Embryonic facial prominence (tissue), 1 donor: ENCODE results near the gene PDP2.
"Not testable (repeated sequence)": the region's sequence is repeated elsewhere in the genome, so short reads cannot be mapped to it uniquely, and the experiment has no call there.

ENCODE experiments used
- DNase-seq: peaks from one replicate; pipeline ENCODE4 v3.0.0-alpha.2; 2016; ENCODE audit errors: extremely low spot score

PDP2 gene

DNA sequence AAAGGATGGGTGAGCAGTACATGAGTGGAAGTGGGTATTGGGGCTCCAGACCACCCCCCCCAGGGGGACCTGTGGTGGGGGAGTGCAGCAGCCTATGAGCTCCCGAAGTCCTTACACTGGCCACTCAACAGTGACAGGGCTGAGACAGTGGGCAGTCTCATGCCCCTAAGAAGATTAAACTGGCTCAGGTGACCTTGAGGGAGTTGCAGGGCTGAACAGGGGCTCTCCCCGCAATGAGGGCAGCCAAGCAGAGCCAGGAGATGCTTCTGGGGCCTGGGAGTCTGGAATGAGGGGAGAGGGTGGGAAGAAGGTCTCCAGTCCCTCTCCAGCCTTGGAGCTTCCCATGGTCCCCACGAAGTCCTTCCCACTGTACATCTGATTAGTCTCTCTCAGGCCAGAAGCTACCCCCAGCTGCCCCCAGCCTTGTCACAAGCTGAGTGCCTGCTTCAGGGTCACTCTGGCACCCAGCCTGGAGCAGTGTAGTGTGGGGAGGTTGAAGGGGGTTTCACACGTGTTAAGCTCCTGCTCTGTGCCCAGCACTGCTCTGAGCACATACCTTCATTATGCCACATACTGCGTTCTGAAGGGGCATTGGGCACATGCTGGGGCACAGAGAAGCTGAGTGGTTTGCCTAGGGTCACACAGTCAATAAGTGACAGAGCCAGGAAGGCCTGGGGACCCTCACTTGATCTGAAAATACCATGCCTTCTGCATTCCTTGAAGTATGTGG, 39.4 kb downstream of the PDP2 start:
- no peak for DNase-seq

DNA sequence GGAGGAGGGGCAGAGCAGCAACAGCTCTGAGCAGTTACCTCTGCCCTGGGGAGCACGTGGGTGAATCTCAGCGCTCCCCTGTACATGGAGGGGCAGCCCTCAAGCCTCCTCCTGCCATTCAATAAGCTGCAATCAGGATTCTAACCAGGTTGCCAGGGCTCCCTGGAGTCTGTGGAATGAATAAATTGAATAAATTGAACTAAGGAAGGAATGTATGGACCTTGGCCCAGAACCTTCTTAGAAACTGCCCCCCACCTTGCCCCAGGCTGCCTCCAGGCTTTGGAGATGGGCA, 39.9 kb downstream of the PDP2 start:
- DNase-seq: no peak

DNA sequence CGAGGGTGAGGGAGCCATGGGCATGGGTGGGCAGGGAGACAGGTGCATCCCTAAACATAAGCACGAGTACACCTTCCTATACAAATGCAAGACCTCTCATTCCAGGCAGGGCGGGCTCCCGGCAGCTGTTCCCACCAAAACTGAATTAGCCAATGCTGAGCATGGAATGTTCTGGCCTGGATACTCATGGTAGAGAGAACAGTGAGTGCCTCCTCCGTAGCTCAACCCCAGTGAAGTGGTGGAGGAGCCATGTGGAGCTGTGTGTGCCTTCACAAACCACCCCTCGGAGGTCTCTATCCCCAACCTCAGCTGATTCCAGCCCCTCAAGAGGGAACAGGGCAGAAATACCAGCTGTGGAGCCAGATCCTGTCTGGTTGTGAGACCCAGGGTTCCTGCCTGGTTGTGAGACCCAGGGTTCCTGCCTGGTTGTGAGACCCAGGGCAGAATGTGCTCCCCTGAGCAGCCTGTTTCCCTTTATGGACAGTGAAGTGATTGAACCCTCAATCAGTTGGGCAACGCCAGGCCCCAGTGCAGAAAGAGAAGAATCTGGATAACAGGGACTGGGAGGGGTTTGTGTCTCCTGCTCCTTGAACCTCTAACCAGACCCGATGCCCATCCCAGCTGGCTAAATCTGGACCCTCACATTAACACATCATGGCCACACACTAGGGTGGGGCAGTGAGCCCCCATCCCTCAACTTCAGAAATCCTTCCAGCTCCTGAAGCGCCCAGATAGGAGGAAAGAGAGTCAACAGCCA, 40.8 kb downstream of the PDP2 start:
- no peak for DNase-seq

DNA sequence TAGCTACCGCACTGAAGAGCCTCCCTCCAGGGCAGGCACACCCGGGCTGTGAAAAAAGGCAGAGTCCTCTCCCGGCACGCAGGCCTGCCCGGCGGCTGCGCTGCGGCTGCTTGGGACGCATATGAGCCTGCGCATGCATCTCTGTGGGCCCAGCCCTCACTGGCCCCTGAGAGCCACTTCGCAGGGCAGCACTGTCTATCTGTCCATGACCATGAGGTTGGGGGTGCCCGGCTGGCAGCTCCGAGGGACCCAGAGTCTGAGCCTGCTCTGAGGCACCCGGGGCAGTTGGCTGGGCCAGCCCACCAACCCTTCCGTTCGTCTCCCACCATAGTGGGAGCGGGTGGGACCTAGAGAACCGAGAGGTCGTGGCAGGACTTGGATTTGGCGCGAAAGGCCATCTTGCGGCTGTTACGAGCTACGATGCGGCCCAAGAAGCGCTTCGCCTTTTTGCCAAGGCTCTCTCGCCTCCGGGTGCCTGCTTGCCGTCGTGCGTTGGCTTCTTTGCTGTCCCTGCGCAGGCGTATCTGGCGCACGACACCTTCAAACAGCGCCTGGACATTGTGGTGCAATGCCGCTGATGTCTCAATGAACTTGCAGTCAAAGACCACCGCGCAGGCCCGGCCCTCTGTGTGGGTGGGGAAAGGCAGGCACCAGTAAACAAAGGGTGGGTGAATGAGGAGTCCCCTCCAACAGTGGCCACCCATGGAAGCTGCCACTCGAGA, 41.6 kb downstream of the PDP2 start:
- no peak for DNase-seq

DNA sequence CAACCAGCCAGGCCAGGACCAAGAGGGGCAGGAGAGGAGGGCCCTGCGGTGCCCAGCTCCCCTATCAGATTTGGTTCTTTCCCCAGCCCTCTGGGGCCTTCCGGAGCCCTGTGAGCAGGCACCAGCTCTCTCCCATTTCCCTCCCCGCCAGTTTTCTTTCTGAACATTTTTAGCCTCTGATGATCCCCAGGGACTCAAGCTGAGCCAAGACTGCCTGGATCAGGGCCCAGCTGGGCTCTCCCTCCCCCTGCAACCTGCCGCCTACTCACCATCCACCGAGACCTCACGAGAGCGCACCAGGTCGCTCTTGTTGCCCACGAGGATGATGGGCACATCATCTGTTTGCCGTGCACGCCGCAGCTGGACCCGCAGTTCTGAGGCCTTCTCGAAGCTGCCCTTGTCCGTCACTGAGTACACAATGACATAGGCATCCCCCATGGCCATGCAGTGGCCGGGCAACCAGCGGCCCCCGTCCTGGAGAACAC, 43.0 kb downstream of the PDP2 start:
- DNase-seq: no peak

DNA sequence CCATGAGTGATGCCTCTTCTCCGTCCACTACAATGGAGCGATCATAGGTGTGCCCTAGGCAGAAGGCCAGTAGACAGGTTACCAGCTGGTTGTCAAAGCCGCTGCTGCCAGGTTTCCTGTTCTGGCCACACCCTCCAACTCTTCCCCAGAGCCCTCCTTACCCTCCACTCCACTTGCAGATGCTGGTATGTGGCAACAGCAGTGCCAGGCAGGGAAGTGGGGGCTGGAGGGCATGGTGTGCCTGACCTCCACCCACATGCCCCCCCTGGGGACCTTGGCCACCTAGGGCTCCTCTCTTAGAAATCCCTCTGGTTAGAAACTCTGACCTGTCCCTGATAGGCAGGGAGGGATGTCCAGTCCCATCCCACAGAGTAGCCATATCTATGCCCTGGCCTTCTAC, 43.6 kb downstream of the PDP2 start:
- no peak for DNase-seq

DNA sequence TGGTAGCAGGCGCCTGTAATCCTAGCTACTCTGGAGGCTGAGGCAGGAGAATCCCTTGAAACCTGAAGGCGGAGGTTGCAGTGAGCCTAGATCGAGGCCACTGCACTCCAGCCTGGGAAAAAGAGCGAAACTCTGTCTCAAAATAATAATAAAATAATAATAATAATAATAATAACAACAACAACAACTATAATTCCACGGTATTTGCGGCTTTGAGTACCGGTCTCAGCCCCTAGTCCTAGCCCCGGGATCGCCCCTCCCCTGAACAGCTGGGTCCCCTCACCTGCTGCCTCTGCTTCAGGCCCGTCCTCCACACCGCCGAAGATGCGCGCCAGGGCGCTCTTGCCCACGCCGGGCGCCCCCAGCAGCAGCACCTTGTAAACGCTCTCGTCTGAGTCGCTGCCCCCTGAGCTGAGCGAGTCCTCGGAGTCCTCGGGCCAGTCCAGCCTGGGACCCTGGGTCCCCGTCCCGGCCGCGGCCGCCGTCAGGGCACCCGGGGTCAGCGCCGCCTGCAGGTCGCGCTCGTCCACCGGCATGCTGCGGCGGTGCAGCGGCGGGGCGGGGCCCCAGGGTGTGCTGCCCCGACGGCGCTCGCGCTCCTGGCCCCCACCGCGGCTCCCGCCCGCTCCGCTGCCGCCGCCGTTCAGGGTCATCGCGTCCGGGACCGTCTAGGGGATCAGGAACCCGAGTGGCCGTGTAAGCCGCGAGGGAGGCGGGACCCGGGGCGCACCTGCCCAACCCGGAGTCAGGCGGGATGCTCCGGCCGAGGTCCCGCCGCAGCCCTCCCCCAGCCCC, 44.4 kb downstream of the PDP2 start:
- DNase-seq: no peak

DNA sequence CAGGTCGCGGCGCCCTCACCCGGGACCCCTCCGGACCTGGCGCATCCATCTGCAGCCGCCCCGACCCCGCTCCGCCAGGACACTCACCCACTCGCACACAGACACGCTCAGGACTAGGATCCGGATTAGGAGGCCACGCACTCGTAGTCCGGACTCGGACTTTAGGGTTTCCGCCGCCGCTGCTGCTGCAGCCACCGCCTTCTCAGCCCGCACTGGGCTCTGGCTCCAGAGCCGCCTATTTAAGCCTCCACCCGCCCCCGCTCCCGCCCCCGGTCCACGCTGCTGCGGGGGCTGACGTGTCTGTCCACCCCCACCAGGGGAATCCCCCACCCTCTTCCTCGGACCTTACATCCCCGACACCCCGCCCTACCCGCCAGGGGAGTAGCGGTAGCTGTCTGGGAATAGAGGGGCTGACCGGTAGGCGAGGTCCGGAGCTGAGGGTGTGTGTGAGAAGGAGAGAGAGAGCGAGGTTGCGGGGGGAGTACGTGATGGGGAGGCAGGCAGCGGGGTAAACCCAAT, 45.1 kb downstream of the PDP2 start, which contains the start of gene RRAD:
RRAD (minus strand) TSS at position 214 of the 519 bp plus-strand sequence. CDS start 356 bp downstream, outside the sequence.
- DNase-seq: no peak

DNA sequence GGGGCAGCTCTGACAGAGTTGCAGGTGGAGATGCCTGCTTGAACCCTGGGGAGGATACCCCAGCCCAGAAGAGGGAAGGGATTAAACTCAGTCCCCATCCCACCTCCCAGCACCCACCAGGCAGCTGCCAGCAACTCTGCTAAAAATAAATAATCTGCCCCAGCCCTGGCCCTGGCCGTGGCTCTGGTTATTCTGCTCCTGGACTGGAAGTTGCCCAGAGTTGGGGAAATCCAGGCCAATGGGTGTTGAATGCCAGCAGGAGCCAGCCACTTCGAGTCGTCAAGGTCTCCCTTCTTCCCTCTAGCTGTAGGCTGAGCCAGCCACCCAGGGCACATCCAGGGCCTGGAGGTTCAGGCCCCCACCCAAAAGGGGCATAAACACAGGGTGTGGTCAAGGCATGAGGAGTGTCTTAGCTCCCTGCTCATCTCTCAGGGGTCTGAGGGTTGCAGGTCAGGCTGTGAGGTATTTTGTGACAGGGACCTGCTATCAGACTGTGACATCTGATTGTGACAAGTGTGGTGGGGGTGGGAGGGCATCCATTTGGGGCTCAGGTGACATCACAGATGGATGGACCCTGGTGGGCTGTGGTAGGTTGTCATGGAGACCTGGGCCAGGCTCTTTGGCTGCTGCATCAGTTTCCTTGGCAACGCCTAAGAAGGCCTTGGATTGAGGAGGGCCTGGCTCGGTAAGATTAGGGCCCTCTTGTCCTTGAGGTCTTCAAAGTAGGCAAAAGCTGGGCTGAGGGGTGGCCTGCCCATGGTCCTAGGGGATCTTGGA, 46.0 kb downstream of the PDP2 start:
- no peak for DNase-seq

DNA sequence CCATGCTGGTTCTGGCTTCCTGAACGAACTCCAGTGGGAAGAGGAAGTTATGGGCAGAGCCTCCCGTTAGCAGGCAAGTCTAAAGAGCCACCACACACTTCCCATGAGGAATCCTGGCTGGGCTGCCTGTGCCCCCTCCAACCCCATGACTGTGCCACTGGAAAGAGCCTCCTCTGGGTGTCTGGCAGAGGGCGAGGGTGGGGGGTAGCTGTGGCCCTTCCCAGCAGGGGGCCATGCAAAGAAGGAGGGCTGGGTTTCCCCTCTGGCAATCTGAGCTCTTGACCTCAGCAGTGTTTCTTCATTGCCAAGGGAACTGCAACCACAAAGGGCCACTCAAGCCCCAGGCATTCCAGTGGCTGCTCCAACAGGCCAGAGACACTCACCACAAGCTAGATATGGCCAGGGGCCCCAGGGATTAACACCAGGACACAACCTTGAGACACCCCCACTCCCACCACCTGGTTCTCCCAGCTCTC, 46.7 kb downstream of the PDP2 start:
- no peak for DNase-seq

DNA sequence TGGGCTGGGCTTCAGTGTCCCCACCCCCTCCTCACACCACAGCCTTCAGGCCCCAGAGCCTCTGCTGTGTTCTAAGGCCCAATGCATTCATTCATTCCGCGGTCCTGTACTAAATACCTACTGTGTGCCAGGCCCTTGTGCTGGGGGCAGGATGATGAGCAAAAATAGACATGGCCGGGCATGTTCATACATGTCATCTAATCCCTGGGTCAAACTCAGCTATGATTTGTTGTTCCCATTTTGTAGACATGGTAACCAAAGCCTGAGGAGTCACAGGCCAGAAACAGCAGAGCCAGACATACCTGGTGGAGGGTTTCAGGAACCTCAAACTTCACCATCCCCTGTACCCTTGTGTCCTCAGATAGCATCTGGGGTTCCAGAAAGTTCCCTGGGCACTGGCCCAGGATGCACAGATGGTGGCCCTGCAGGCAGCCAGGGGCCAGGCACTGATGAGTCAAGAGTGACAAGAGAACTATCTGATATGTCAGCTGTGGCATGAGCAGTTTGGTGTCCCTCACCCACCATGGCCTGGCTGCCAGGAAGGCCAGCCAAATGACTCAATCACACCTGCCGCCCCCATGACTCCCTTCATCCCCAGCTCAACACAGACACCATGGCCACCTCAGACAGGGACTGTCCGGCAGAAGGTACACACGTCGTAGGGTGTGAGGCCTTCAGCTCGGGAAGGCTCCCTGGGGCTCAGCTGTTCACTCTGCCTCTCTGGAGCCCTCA, 47.8 kb downstream of the PDP2 start:
- no peak for DNase-seq

DNA sequence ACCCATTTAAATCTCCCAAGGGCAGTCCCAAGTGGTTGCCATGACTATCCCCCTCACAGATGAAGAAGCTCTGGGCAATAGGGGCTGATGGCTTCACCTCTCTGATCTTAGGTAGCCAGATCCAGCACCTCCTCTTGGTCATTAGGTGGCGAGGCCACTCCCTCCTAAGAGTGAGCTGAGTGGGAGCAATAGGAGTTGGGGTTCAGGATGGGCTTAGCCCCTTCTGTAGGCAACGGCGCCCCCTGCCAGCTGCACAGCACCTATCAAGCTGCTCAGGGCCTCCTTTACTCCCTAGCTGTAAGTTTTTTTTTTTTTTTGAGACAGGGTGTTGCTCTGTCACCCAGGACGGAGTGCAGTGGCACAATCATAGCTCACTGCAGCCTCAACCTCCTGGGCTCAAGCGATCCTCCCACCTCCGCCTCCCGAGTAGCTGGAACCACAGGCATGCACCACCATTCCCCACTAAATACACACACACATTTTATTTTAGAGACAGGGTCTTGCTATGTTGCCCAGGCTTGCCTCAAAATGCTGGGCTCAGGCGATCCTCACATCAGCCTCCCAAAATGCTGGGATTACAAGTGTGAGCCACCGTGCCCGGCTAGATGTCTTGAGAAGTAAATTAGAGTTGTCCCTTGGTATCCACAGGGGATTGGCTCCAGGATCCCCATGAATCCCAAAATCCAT, 48.5 kb downstream of the PDP2 start:
- DNase-seq: no peak

DNA sequence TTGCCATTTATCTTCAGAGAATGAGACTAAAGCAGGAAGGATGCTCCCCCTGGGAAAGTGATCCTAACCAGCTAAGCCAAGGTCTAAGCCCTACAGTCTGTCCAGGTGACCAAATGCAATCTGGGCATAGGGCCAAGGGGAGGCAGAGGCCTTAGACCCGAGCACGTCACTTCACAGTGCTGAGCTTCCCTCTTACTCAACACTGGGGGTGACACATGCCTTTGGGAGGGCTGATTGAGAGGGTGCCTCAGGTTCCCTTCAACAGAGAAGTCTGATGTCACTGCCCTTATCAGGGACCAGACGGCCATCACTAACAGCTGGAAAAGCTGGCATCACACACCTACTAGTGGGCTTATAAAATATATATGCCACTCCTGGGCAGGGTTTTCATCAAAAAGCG, 49.9 kb downstream of the PDP2 start:
- DNase-seq: no peak

DNA sequence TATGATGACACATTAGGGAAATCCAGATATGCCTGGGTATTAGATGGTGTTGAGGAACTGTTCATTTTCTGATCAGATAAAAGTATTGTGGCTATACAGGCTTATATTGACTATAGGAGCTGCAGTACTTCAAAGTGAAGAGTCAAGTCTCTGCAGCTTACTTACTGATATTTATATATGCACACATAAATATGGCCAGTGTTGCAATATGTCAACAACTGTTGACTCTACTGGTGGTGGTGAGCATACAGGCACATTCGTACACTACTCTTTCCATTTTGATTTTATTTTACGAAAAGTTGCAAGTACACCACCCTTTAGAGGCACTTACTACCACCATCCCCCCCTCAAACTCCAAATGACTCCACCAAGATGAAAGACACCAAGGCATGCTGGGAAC, 51.4 kb downstream of the PDP2 start:
- no peak for DNase-seq

DNA sequence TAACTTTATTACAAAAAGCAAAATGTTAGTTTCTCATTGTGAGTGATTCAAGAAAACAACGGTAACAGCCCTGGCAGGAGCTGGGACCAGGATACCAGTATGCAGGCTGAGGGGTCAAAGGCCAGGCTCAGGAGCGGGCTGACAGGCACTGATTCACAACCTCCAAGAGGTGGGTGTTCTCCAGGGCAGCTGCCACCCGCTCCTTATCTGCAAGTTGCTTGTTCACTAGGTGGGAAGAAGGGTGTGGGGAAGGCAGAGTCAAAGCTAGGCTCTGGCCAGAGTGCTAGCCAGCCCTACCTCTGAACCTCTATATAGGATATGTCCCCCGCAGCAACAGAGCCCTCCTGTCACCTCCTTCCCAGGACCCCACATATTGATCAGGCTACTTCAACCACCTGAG, 51.8 kb downstream of the PDP2 start:
- DNase-seq: no peak

DNA sequence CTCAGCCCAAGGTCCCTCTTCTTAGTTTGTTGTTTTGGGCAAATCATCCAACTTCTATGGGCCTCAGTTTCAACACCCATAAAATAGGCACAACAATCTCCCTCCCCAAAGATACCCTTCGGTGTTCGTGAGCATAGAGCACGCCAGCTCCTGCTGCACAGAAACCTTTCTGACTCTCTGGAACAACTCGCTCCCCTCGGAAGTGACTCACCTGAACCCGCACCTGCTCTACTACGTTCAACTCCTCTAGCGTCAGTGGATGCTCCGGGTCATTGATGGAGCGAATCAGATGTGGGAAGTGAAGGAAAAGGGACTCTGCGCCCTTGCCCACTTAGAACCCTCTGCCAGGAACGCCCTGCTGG, 53.4 kb downstream of the PDP2 start:
- no peak for DNase-seq

DNA sequence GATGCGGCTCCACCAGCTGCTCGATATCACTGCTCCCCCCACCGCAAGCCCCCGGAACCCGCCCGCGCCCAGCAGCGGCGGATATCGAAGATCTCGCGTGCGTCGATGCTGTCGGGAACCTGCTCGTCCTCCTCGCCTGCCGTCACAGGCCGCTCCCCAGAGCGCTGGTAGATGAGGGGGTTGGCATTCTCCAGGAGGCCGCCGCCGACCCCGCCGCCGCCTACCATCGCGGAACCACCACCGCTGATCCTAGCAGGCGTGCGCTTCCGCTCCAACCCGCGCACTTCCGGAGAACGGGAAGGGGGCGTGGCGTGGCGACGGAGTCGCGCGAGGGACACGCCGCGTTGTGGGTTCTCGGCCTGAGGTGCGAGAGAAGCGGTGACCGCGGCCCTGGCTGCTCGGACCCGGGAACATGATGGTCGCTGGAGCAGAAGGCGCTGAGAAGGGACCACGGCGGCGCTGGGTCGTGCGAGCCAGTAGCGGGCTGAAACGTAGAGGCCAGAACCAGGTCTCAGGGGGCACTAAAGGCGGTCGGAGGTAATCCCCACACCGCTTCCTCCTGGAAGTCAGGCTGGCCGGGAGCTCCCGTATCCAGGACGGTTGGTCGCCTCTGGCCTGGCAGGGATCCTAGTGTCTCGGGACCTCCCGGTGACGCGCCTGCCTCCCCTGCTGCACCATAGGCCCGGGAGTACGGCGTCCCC, 54.0 kb downstream of the PDP2 start, which contains the start of gene CIAO2B:
CIAO2B (minus strand) TSS at position 265 of the 701 bp plus-strand sequence; CDS start at position 227, 38 bp downstream.
- DNase-seq: peak; percentile 78

DNA sequence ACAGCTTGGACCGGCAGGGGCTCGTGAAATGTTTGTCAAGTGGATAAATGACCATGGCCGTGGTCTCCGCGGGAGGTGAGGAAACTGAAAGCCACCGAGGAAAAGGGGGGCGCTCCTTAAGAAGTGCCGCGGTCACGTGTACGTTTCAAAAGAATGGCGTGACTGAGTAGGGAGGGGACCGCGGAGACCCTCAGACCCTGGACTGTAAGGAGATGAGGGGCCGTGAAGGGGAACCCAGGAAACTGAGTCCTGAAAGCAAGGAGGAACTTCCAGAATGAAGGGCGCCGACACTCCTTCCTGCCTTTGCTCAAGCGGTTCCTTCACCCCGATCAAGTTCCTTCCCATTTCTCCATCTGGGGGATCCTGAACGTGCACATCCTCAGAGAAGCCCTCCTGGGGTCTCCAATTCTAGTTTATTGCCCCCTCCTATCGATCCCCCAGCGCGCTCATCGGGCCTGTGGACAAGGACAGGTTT, 54.6 kb downstream of the PDP2 start:
- DNase-seq: not testable (repeated sequence)
